Activated gamma-delta T cell treated with Interleukin-2 at 50 U/mL for 16 hours (primary cell): ENCODE measurements around the gene LASP1NB.
"Not testable (repeated sequence)": the region's sequence is repeated elsewhere in the genome, so short reads cannot be mapped to it uniquely, and the experiment has no call there.

Experiments used
- DNase-seq: peaks from one replicate; pipeline ENCODE4 v3.0.0-alpha.2; 2020

Gene LASP1NB

DNA sequence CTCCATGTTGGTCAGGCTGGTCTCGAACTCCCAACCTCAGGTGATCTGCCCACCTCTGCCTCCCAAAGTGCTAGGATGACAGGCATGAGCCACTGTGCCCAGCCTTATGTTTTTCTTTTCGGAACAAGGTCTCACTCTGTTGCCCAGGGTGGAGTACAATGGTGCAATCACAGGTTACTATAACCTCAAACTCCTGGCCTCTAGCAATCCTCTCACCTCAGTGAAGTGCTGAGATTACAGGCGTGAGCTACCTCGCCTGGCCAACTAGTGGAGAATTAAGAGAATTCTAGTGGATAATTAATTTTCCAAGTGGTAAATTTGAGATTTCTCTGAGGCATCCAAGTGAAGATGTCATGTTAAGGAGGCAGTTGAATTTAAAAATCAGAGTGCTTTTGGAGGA, 44.7 kb downstream of the LASP1NB start:
- no peak for DNase-seq

DNA sequence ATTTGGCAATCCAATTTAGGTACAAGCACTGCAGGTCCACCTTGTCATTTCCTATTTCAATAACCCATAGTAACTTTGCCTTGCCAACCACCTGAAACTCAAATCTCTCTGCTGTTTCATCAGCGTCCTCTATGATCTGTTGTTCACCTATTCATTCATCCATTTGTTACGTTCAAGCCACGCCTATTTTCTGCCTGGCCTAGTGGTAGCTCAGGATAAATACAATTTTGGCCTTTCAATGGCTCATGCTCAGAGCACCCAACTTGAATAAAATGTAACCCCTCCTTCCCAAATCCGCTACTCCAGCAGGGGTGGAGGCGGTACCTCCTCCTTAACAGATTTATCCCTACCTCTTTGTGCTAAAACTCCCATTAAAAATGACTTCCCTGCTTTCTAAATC, 45.4 kb downstream of the LASP1NB start:
- no peak for DNase-seq

DNA sequence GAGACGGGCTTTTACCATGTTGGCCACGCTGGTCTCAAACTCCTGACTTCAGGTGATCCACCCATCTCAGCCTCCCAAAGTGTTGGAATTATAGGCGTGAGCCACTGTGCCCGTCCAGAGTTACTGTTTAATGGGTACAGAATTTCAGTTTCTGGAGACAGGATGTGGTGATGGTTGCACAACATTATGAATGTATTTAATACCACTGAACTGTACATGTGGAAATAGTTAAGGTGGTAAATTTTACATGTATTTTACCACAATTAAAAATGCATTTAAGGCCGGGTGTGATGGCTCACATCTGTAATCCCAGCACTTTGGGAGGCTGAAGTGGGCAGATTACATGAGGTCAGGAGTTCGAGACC, 50.8 kb downstream of the LASP1NB start:
- DNase-seq: not testable (repeated sequence)

DNA sequence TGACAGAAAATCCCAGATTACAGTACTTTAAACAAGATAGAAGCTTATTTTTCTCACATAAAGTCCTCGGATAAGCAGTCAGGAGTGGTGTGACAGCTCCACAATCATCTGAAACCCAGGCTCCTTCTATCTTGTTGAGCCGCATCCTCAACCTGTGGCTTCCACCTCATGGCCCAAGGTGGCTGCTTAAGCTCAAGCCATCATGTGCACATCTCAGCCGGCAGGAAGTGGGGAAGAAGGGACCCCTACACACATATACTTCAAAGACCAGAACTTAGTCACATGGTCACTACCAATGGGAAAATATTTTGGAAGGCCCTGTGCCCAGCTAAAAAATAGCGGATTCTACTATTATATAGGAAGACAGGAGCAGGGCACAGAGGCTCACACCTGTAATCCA, 52.8 kb downstream of the LASP1NB start:
- no peak for DNase-seq
